ENCODE data around the gene MDP1. TPM values are rescaled to one million over a fixed set of nuclear protein-coding genes. Genes with fewer than 3 reads are reported as not detected.

Gene MDP1
- total RNA-seq, 1 donor from 2014 or later, result 25.5 TPM

DNA sequence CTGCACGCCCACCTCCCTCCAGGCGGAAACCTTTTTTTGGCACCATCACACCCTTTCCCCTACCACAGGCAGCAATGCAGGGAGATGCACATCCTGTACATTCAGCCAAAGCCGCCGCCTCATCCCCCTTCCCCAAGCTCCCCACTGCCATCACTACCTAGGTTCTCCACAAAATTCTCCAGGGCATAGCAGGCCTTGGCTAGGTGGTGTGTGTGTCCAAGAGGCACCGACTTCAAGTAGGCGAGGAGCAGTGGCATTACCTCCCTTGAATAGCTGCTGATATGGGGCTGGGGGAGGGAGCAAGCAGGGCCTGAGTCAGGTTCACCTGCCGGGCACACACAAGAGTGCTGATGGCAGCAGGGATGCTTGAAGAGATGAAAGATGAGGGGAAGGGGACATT lies 30.8 kb downstream of the MDP1 start:
- no peaks in the 10 kb centered on the region for H3K36me3 Mint-ChIP-seq (ENCODE audit: unreplicated experiment)
- no peak for DNase-seq
- H3K27me3 Mint-ChIP-seq (ENCODE audit: unreplicated experiment), result peaks cover 8% of the 10 kb centered on the region

GRCh38 chr14:24184104-24184970 lies 31.5 kb downstream of the MDP1 start:
- H3K4me1 Mint-ChIP-seq (ENCODE audit: low read depth, unreplicated experiment), result peaks cover 5% of the 10 kb centered on the region
- DNase-seq, result no peak
- H3K27me3 Mint-ChIP-seq (ENCODE audit: unreplicated experiment), result peaks cover 8% of the 10 kb centered on the region
- no peak overlapping the region for H3K27ac Mint-ChIP-seq (ENCODE audit: unreplicated experiment)
- TF ChIP-seq, protein P1, sequence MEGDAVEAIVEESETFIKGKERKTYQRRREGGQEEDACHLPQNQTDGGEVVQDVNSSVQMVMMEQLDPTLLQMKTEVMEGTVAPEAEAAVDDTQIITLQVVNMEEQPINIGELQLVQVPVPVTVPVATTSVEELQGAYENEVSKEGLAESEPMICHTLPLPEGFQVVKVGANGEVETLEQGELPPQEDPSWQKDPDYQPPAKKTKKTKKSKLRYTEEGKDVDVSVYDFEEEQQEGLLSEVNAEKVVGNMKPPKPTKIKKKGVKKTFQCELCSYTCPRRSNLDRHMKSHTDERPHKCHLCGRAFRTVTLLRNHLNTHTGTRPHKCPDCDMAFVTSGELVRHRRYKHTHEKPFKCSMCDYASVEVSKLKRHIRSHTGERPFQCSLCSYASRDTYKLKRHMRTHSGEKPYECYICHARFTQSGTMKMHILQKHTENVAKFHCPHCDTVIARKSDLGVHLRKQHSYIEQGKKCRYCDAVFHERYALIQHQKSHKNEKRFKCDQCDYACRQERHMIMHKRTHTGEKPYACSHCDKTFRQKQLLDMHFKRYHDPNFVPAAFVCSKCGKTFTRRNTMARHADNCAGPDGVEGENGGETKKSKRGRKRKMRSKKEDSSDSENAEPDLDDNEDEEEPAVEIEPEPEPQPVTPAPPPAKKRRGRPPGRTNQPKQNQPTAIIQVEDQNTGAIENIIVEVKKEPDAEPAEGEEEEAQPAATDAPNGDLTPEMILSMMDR (IDR thresholded peaks at IDR 0.05; ENCODE audit: partially characterized antibody, unreplicated experiment), result no peak
- peaks cover 5% of the 10 kb centered on the region for H3K9me3 Mint-ChIP-seq (ENCODE audit: unreplicated experiment)
- H3K4me3 Mint-ChIP-seq (ENCODE audit: unreplicated experiment), result no peak overlapping the region
- no peaks in the 10 kb centered on the region for H3K36me3 Mint-ChIP-seq (ENCODE audit: unreplicated experiment)

More for the DNA sequence above, 30.8 kb downstream of the MDP1 start:
- TF ChIP-seq, protein P1 (IDR thresholded peaks at IDR 0.05; ENCODE audit: partially characterized antibody, unreplicated experiment), result no peak
- no peak overlapping the region for H3K27ac Mint-ChIP-seq (ENCODE audit: unreplicated experiment)
- peaks cover 2% of the 10 kb centered on the region for H3K4me1 Mint-ChIP-seq (ENCODE audit: low read depth, unreplicated experiment)
- no peak overlapping the region for H3K4me3 Mint-ChIP-seq (ENCODE audit: unreplicated experiment)
- peaks cover 4% of the 10 kb centered on the region for H3K9me3 Mint-ChIP-seq (ENCODE audit: unreplicated experiment)

GRCh38 chr14:24183014-24183481 lies 32.8 kb downstream of the MDP1 start:
- TF ChIP-seq, protein P1 (IDR thresholded peaks at IDR 0.05; ENCODE audit: partially characterized antibody, unreplicated experiment), result no peak
- no peak overlapping the region for H3K4me3 Mint-ChIP-seq (ENCODE audit: unreplicated experiment)
- H3K36me3 Mint-ChIP-seq (ENCODE audit: unreplicated experiment), result no peaks in the 10 kb centered on the region
- peaks cover 8% of the 10 kb centered on the region for H3K27me3 Mint-ChIP-seq (ENCODE audit: unreplicated experiment)
- no peak overlapping the region for H3K27ac Mint-ChIP-seq (ENCODE audit: unreplicated experiment)
- H3K9me3 Mint-ChIP-seq (ENCODE audit: unreplicated experiment), result peaks cover 7% of the 10 kb centered on the region
- no peak for DNase-seq
- peaks cover 8% of the 10 kb centered on the region for H3K4me1 Mint-ChIP-seq (ENCODE audit: low read depth, unreplicated experiment)

GRCh38 chr14:24182110-24182882 lies 33.6 kb downstream of the MDP1 start:
- Mint-ChIP-seq H3K27me3 (ENCODE audit: unreplicated experiment) (peaks cover 6% of the 10 kb centered on the region), H3K36me3 (ENCODE audit: unreplicated experiment) (no peaks in the 10 kb centered on the region), H3K27ac (ENCODE audit: unreplicated experiment) (no peak overlapping the region), H3K4me3 (ENCODE audit: unreplicated experiment) (no peak overlapping the region), H3K9me3 (ENCODE audit: unreplicated experiment) (peaks cover 7% of the 10 kb centered on the region), H3K4me1 (ENCODE audit: low read depth, unreplicated experiment) (peaks cover 8% of the 10 kb centered on the region)
- TF ChIP-seq, protein P1 (IDR thresholded peaks at IDR 0.05; ENCODE audit: partially characterized antibody, unreplicated experiment), result no peak
- no peak for DNase-seq
